ENCODE data around the gene SNX13.

Gene SNX13

GRCh38 chr7:17946591-17946990 lies 6.3 kb upstream of the SNX13 start:
- DNase-seq, result no peak

- no peak for DNase-seq
Measured at GRCh38 chr7:17944720-17945119, 4.4 kb upstream of the SNX13 start.

GRCh38 chr7:17943006-17943405 lies 2.7 kb upstream of the SNX13 start:
- DNase-seq, result no peak

GRCh38 chr7:17942231-17942630 lies 1.9 kb upstream of the SNX13 start:
- DNase-seq, result no peak

GRCh38 chr7:17940951-17941431 lies 697 bp upstream of the SNX13 start:
- DNase-seq, result no peak

- DNase-seq, result no peak
Measured at GRCh38 chr7:17939606-17940301, 540 bp downstream of the SNX13 start.

GRCh38 chr7:17939211-17939605 lies 1.1 kb downstream of the SNX13 start:
- DNase-seq, result no peak

- DNase-seq, result no peak
Measured at GRCh38 chr7:17937506-17938120, 2.7 kb downstream of the SNX13 start.

GRCh38 chr7:17936321-17936720 lies 4.0 kb downstream of the SNX13 start:
- DNase-seq, result no peak

GRCh38 chr7:17934612-17935240 lies 5.6 kb downstream of the SNX13 start:
- DNase-seq, result no peak

GRCh38 chr7:17934094-17934493 lies 6.2 kb downstream of the SNX13 start:
- no peak for DNase-seq

- no peak for DNase-seq
Measured at GRCh38 chr7:17932770-17933169, 7.5 kb downstream of the SNX13 start.

GRCh38 chr7:17931069-17931468 lies 9.2 kb downstream of the SNX13 start:
- DNase-seq, result no peak

GRCh38 chr7:17930546-17930945 lies 9.7 kb downstream of the SNX13 start:
- DNase-seq, result no peak

GRCh38 chr7:17929647-17930395 lies 10.5 kb downstream of the SNX13 start:
- DNase-seq, result no peak

GRCh38 chr7:17928055-17928454 lies 12.2 kb downstream of the SNX13 start:
- DNase-seq, result no peak

- no peak for DNase-seq
Measured at GRCh38 chr7:17921857-17922416, 18.4 kb downstream of the SNX13 start.

GRCh38 chr7:17917842-17918241 lies 22.5 kb downstream of the SNX13 start:
- DNase-seq, result no peak

GRCh38 chr7:17916786-17917185 lies 23.5 kb downstream of the SNX13 start:
- no peak for DNase-seq

- no peak for DNase-seq
Measured at GRCh38 chr7:17915796-17916195, 24.5 kb downstream of the SNX13 start.

GRCh38 chr7:17915168-17915567 lies 25.1 kb downstream of the SNX13 start:
- DNase-seq, result no peak

GRCh38 chr7:17913250-17913649 lies 27.0 kb downstream of the SNX13 start:
- DNase-seq, result no peak
